ENCODE results near the gene NME5.

DNA sequence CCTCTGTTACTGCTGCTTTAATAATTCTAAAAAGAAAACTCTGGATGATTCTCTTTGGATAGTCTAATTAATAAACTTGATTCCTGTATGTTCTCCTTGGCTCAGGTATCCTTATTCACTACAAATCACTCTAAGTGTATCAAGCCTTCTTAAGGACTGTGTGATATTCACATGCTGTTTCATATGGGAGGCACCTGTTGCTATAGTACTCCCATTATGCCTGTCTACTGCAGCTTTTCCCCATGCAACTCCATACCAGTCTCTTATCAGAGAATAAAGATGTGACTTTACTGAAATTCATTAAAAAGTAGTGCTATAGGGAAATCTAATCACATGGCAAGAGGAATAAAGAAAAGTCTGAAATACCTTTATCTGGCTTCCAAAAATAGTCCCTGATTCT is 24.5 kb upstream of the NME5 start:
- TF ChIP-seq, protein P1, sequence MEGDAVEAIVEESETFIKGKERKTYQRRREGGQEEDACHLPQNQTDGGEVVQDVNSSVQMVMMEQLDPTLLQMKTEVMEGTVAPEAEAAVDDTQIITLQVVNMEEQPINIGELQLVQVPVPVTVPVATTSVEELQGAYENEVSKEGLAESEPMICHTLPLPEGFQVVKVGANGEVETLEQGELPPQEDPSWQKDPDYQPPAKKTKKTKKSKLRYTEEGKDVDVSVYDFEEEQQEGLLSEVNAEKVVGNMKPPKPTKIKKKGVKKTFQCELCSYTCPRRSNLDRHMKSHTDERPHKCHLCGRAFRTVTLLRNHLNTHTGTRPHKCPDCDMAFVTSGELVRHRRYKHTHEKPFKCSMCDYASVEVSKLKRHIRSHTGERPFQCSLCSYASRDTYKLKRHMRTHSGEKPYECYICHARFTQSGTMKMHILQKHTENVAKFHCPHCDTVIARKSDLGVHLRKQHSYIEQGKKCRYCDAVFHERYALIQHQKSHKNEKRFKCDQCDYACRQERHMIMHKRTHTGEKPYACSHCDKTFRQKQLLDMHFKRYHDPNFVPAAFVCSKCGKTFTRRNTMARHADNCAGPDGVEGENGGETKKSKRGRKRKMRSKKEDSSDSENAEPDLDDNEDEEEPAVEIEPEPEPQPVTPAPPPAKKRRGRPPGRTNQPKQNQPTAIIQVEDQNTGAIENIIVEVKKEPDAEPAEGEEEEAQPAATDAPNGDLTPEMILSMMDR (IDR thresholded peaks at IDR 0.05): no peak
- TF ChIP-seq POLR2A (IDR thresholded peaks at IDR 0.05): no peak
- no peak for TF ChIP-seq POLR2AphosphoS5 (IDR thresholded peaks at IDR 0.05)
